Prostate gland (tissue), 2 donors: ENCODE results near the gene EDN2.

Experiments used
- POLR2A ChIP-seq: fragments of 450-650 bp; IDR thresholded peaks from one replicate; pipeline ENCODE4 v1.6.1; 2016; ENCODE audit warnings: antibody characterized with exemption, mild to moderate bottlenecking
- POLR2AphosphoS5 ChIP-seq: sonication (generic); formaldehyde crosslinking; IDR thresholded peaks from one replicate; pipeline ENCODE4 v1.6.1; 2017; ENCODE audit warnings: antibody characterized with exemption
- TF ChIP-seq, protein P1 (sequence below), 4 experiments: fragments of 200-600 bp in 2 of 4; fragments of 450-650 bp in 2 of 4; sonication (generic) in 2 of 4; IDR thresholded peaks; 1 replicate in 3 of 4; 2 replicates in 1 of 4; pipeline ENCODE4 v1.5.1; 2016 to 2019; ENCODE audit warnings: antibody characterized with exemption in 4 of 4, mild to moderate bottlenecking in 2 of 4, moderate library complexity in 2 of 4

DNA sequence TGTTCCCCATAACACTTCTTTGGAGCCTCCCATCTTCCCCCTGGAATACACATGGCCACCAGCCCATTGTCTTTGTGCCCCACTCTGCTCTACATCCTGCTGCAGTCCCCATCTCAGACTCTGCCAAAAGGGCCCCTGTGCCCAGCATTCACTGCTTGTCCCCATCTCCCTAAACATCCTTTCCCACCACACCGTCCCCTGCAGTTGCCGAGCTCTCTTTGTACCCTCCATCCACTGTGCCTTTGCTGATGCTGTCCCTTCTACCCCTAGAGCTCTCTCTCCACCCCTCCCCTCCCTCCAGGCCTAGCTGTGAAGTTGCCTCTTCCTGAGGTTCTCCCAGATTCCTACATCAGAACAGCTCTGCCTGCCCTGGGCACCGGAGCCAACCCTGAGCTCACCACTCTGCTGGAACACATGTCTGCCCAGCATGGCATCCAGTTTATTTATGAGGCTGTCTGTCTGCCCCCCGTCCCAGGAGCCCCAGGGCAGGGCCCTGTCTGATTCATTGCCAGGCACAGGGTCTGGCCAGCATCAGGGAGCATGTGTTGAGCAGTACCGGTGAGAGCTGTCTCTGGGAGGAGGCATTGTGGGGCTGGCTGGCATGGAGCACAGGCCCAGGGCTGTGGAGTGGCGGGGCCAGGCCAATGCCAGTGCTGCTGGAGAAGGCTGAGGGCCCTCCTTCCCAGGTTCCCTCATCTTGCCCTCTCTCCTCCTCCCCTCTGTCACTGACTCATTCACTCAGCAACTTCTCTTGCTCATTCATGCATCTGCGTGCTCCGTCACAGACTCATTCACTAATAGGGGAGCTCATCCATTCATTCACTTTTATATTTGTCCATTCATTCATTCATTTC lies 28.8 kb downstream of the EDN2 start:
- TF ChIP-seq POLR2AphosphoS5 (peak; percentile 76), POLR2A (no peak)
- TF ChIP-seq, protein P1, sequence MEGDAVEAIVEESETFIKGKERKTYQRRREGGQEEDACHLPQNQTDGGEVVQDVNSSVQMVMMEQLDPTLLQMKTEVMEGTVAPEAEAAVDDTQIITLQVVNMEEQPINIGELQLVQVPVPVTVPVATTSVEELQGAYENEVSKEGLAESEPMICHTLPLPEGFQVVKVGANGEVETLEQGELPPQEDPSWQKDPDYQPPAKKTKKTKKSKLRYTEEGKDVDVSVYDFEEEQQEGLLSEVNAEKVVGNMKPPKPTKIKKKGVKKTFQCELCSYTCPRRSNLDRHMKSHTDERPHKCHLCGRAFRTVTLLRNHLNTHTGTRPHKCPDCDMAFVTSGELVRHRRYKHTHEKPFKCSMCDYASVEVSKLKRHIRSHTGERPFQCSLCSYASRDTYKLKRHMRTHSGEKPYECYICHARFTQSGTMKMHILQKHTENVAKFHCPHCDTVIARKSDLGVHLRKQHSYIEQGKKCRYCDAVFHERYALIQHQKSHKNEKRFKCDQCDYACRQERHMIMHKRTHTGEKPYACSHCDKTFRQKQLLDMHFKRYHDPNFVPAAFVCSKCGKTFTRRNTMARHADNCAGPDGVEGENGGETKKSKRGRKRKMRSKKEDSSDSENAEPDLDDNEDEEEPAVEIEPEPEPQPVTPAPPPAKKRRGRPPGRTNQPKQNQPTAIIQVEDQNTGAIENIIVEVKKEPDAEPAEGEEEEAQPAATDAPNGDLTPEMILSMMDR (IDR thresholded peaks at IDR 0.05), result no peak
